ENCODE data around the gene POLE4. TPM values are rescaled to one million over a fixed set of nuclear protein-coding genes. Genes with fewer than 3 reads are reported as not detected.

POLE4 gene
- total RNA-seq, 1 donor = 20.7 TPM

DNA sequence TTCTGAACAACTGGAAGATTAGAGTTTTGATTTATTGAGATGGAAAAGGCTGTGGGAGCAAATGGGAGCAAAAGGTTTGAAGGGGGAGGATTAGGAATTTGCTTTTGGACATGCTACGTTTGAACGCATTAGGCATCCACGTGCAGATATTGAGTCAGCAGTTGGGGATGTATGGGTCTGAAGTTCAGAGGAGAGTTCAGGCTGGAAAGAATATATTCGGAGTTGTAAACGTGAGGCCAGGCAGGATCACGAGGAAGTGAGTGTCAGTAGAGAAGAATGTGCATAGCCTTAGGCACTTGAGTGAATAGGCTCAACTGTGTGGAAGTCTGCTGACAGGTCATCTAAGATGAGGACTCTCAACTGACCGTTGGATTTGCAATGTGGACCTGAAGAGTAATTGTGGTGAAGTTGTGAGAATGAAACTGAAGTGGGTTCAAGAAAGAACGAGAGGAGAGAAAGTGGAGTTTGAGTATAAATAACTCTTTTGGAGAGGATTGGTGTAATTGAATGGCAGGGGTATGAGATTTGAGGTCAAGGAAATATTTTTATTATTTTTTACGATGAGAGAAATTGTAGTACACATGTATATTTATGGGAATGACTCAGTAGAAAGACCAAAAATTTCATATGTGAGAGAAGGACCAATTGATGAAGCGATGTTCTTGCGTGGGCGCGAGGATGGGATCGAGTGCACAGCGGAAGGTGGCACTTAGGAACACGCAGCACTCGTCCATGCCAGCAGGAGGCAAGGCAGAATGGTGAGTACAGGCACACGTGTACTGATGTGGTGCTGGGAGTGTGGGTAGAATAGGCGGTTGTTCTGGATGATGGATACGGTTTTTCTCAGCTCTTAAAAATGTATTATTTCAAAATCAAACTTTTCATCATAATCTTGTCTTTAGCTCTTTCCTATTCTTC, 40.5 kb upstream of the POLE4 start:
- TF ChIP-seq CTCF (IDR thresholded peaks at IDR 0.05; ENCODE audit: insufficient read depth, low read depth, low read length) = no peak
- peak; percentile 84 for DNase-seq (ENCODE audit: low read depth)
- no peak overlapping the region for H3K4me3 ChIP-seq (ENCODE audit: low read depth, low read length)

- peak overlapping the region; percentile 52 for H3K4me3 ChIP-seq (ENCODE audit: low read depth, low read length)
- peak; percentile 72 for TF ChIP-seq CTCF (IDR thresholded peaks at IDR 0.05; ENCODE audit: insufficient read depth, low read depth, low read length)
- peak; percentile 48 for DNase-seq (ENCODE audit: low read depth)
Observed at GRCh38 chr2:74919827-74920226, 38.6 kb upstream of the POLE4 start.

DNA sequence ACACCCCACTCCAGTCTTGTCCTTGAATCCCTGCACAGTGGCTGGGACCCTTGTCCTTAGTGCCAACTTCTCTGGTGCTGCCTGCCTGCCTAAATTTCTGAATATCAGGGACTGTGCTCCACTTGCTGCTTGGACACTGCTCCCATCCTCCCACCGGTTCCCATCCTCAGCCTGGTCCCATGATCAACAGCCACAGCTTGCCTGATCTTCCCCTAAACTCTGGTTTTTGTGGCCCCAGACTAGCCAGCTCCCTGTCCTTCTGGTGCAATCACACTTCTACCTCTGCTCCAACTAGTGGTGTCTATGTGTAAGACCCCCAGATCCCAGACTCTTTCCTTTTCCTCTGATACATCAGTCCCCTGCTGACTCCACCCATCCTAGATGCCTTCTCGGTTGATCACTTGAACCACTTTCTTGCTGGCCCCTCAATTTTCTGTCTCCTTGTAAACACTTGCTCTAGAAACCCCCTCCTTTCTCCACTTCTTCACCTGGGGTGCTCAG, 37.2 kb upstream of the POLE4 start:
- DNase-seq (ENCODE audit: low read depth) = no peak
- H3K4me3 ChIP-seq (ENCODE audit: low read depth, low read length) = no peak overlapping the region
- TF ChIP-seq CTCF (IDR thresholded peaks at IDR 0.05; ENCODE audit: insufficient read depth, low read depth, low read length) = no peak

DNA sequence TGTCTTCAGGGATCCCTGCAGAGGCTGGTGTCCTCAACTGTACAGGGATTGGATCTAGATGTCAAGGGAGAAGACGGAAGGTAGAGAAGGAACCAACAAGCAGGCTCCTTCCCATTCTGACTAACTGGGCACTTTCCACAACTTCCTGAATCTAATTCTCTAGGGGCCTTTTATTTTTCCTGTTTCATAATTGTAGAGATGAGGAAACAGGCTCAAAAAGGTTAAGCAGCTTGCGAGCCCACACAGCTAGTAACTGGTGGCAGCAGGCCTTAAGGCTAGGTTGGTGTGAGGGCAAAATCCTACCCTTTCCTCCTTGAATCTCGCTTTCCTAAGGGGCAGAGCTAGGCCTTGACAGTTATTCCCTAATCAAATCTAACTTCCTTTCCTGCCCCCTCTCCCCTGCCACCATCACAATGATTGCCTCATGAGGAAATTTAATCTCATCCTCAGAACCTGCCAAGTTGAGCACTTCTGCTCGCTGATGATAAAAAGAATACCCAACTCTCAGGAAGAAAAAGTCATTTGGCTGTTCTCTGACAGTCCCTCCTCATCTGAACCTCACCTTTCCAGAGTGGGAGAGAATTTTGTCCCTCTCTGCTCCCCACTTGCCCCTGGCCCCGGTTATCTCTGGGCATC, 35.7 kb upstream of the POLE4 start:
- no peak overlapping the region for H3K4me3 ChIP-seq (ENCODE audit: low read depth, low read length)
- no peak for TF ChIP-seq CTCF (IDR thresholded peaks at IDR 0.05; ENCODE audit: insufficient read depth, low read depth, low read length)
- DNase-seq (ENCODE audit: low read depth) = peak; percentile 36

- TF ChIP-seq CTCF (IDR thresholded peaks at IDR 0.05; ENCODE audit: insufficient read depth, low read depth, low read length) = no peak
- H3K4me3 ChIP-seq (ENCODE audit: low read depth, low read length) = no peak overlapping the region
- no peak for DNase-seq (ENCODE audit: low read depth)
Observed at GRCh38 chr2:74924463-74925265, 33.8 kb upstream of the POLE4 start.

- no peak overlapping the region for H3K4me3 ChIP-seq (ENCODE audit: low read depth, low read length)
- no peak for DNase-seq (ENCODE audit: low read depth)
- TF ChIP-seq CTCF (IDR thresholded peaks at IDR 0.05; ENCODE audit: insufficient read depth, low read depth, low read length) = no peak
Observed at GRCh38 chr2:74925361-74925786, 33.1 kb upstream of the POLE4 start.
